Measurements from ENCODE around the gene NDST4.

GRCh38 chr4:115110191-115111181, 2.9 kb downstream of the NDST4 start:
- TF ChIP-seq CTCF (conservative IDR thresholded peaks at IDR 0.05; ENCODE audit: low read depth, low read length), result no peak
- no peak for TF ChIP-seq USF2 (IDR thresholded peaks at IDR 0.05; ENCODE audit: low read depth, low read length)
- no peak for TF ChIP-seq RCOR1 (IDR thresholded peaks at IDR 0.05; ENCODE audit: insufficient replicate concordance, low read length)
- TF ChIP-seq POLR2A (IDR thresholded peaks at IDR 0.05; ENCODE audit: low read depth, low read length), result no peak
- no peak for TF ChIP-seq ELK1 (IDR thresholded peaks at IDR 0.05; ENCODE audit: borderline replicate concordance, low read depth, low read length)
- TF ChIP-seq RAD21 (IDR thresholded peaks at IDR 0.05; ENCODE audit: low read length), result no peak
